GM23338 (cell line): Measurements from ENCODE around the gene ZNG1C. TPM values are rescaled to one million over a fixed set of nuclear protein-coding genes. Genes with fewer than 3 reads are reported as not detected.
"Not testable (repeated sequence)": the region's sequence is repeated elsewhere in the genome, so short reads cannot be mapped to it uniquely, and the experiment has no call there.

Experiments
- ATAC-seq: fragments of 200-7000 bp; cut with Tn5 transposase; 3 replicates; pipeline ENCODE4 v1.9.1; 2020
- DNase-seq: peaks from one replicate; pipeline ENCODE4 v3.0.0-alpha.2; 2015; ENCODE audit warnings: low spot score
- H2AFZ ChIP-seq: fragments of 200-600 bp; sonication (generic); 2 replicates; pipeline ENCODE4 v1.8.0; 2016; ENCODE audit warnings: antibody characterized with exemption, mild to moderate bottlenecking, moderate library complexity
- H3F3A ChIP-seq: fragments of 200-600 bp; sonication (generic); replicated peaks from 2 replicates; pipeline ENCODE4 v1.8.0; 2017; ENCODE audit warnings: antibody characterized with exemption, mixed run types, low read depth
- H3K27ac ChIP-seq: fragments of 200-600 bp; sonication (generic); 2 replicates; pipeline ENCODE4 v1.6.1; 2016; ENCODE audit warnings: low read depth
- H3K27me3 ChIP-seq: fragments of 200-600 bp; sonication (generic); 2 replicates; pipeline ENCODE4 v1.8.0; 2016; ENCODE audit warnings: mild to moderate bottlenecking, mixed run types, moderate library complexity; ENCODE audit not compliant: insufficient read depth
- H3K36me3 ChIP-seq: fragments of 200-600 bp; sonication (generic); 2 replicates; pipeline ENCODE4 v1.8.0; 2016; ENCODE audit warnings: mild to moderate bottlenecking; ENCODE audit not compliant: insufficient read depth
- H3K4me1 ChIP-seq: fragments of 200-600 bp; sonication (generic); 2 replicates; pipeline ENCODE4 v1.8.0; 2016; ENCODE audit warnings: mild to moderate bottlenecking, moderate library complexity; ENCODE audit not compliant: insufficient read depth
- H3K4me2 ChIP-seq: fragments of 200-600 bp; sonication (generic); 2 replicates; pipeline ENCODE4 v1.7.1; 2017; ENCODE audit warnings: mixed run types
- H3K4me3 ChIP-seq: fragments of 200-600 bp; sonication (generic); 2 replicates; pipeline ENCODE4 v1.6.1; 2016; ENCODE audit warnings: mixed run types
- H3K79me2 ChIP-seq: fragments of 200-600 bp; sonication (generic); replicated peaks from 2 replicates; pipeline ENCODE4 v1.8.0; 2017; ENCODE audit warnings: mild to moderate bottlenecking; ENCODE audit not compliant: insufficient read depth
- H3K9me2 ChIP-seq: fragments of 200-600 bp; sonication (generic); 2 replicates; pipeline ENCODE4 v1.8.0; 2017; ENCODE audit not compliant: insufficient read depth
- H4K20me1 ChIP-seq: fragments of 200-600 bp; sonication (generic); replicated peaks from 2 replicates; pipeline ENCODE4 v1.8.0; 2017; ENCODE audit warnings: mild to moderate bottlenecking; ENCODE audit not compliant: insufficient read depth
- H3K27ac Mint-ChIP-seq: 2 replicates; pipeline ENCODE4 v1.8.0; 2020; ENCODE audit warnings: inconsistent platforms, mild to moderate bottlenecking, moderate library complexity, mixed read lengths
- H3K27me3 Mint-ChIP-seq: 3 replicates; pipeline ENCODE4 v1.8.0; 2022; ENCODE audit warnings: low read depth, mild to moderate bottlenecking, moderate library complexity, mixed read lengths, inconsistent platforms; ENCODE audit not compliant: insufficient read depth, poor library complexity
- H3K36me3 Mint-ChIP-seq: 3 replicates; pipeline ENCODE4 v1.8.0; 2021; ENCODE audit warnings: low read depth, mild to moderate bottlenecking, inconsistent platforms, moderate library complexity, mixed read lengths
- H3K4me1 Mint-ChIP-seq: 3 replicates; pipeline ENCODE4 v1.8.0; 2020; ENCODE audit warnings: mild to moderate bottlenecking, inconsistent platforms, mixed read lengths
- H3K4me3 Mint-ChIP-seq: 3 replicates; pipeline ENCODE4 v1.8.0; 2021; ENCODE audit warnings: moderate library complexity, mild to moderate bottlenecking, inconsistent platforms, mixed read lengths
- H3K9me3 Mint-ChIP-seq: 3 replicates; pipeline ENCODE4 v1.8.0; 2020; ENCODE audit warnings: moderate library complexity, mild to moderate bottlenecking, inconsistent platforms, mixed read lengths
- polyA plus RNA-seq: library from polyadenylated mRNA; unstranded; fragments of >200 nt; fragmentation: Nextera tagmentation; extraction: Ambion mirVana; gene quantifications from 2 replicates; pipeline ENCODE4 v1.2.1, GENCODE V29; 2016
- total RNA-seq: library from RNA; depleted of rRNA; stranded (reverse); fragments of >200 nt; shearing (Covaris generic); gene quantifications from 2 replicates; pipeline ENCODE4 v1.2.3, GENCODE V29; 2014

The ZNG1C gene
- total and polyA plus RNA-seq, 2 experiments from 2014 or later = 23.4 to 49.5 TPM

- H3K27ac Mint-ChIP-seq = not testable (repeated sequence)
These were observed 69.4 kb downstream of the ZNG1C start for GRCh38 chr9:68311208-68311607.

GRCh38 chr9:68318209-68318608, 76.4 kb downstream of the ZNG1C start:
- H3K36me3 Mint-ChIP-seq, H2AFZ ChIP-seq, H3K4me1 Mint-ChIP-seq, ATAC-seq, H4K20me1 ChIP-seq, H3K27me3 Mint-ChIP-seq, H3K9me3 Mint-ChIP-seq, H3K4me3 Mint-ChIP-seq, H3F3A ChIP-seq, H3K4me1 ChIP-seq, H3K27me3 ChIP-seq, DNase-seq, H3K4me3 ChIP-seq, H3K9me2 ChIP-seq, H3K4me2 ChIP-seq, H3K36me3 ChIP-seq, H3K79me2 ChIP-seq, H3K27ac ChIP-seq, H3K27ac Mint-ChIP-seq: not testable (repeated sequence)

More at GRCh38 chr9:68311208-68311607, 69.4 kb downstream of the ZNG1C start:
- not testable (repeated sequence) for ATAC-seq, H4K20me1 ChIP-seq, H3K9me3 Mint-ChIP-seq, H3F3A ChIP-seq, H3K9me2 ChIP-seq, H3K36me3 Mint-ChIP-seq, H3K27me3 Mint-ChIP-seq, H3K27ac ChIP-seq, DNase-seq, H2AFZ ChIP-seq, H3K4me1 Mint-ChIP-seq, H3K79me2 ChIP-seq, H3K4me1 ChIP-seq, H3K4me3 Mint-ChIP-seq, H3K4me2 ChIP-seq, H3K4me3 ChIP-seq, H3K36me3 ChIP-seq
- peaks cover 19% of the 10 kb centered on the region for H3K27me3 ChIP-seq

- H3K27me3 Mint-ChIP-seq, H3K4me3 ChIP-seq, H3K27ac ChIP-seq, H3K9me2 ChIP-seq, H3K9me3 Mint-ChIP-seq, H3K4me2 ChIP-seq, DNase-seq, H3K4me1 ChIP-seq, H3K36me3 ChIP-seq, H4K20me1 ChIP-seq, H3K79me2 ChIP-seq, H3K36me3 Mint-ChIP-seq, ATAC-seq, H3K27ac Mint-ChIP-seq, H3K4me1 Mint-ChIP-seq, H2AFZ ChIP-seq, H3K4me3 Mint-ChIP-seq, H3F3A ChIP-seq: not testable (repeated sequence)
- peaks cover 15% of the 10 kb centered on the region for H3K27me3 ChIP-seq
These were observed 82.0 kb downstream of the ZNG1C start for GRCh38 chr9:68323749-68324148.

- H3K27me3 Mint-ChIP-seq, H2AFZ ChIP-seq, ATAC-seq, H3K27ac ChIP-seq, H3K9me2 ChIP-seq, H3K79me2 ChIP-seq, H3K9me3 Mint-ChIP-seq, H3F3A ChIP-seq, DNase-seq, H3K4me2 ChIP-seq, H3K4me1 Mint-ChIP-seq, H3K27ac Mint-ChIP-seq, H3K4me3 Mint-ChIP-seq, H3K4me1 ChIP-seq, H3K36me3 ChIP-seq, H3K4me3 ChIP-seq, H4K20me1 ChIP-seq, H3K36me3 Mint-ChIP-seq: not testable (repeated sequence)
- peaks cover 14% of the 10 kb centered on the region for H3K27me3 ChIP-seq
These were observed 82.7 kb downstream of the ZNG1C start for GRCh38 chr9:68324518-68324917.

- H3K4me1 Mint-ChIP-seq, H3K36me3 ChIP-seq, H2AFZ ChIP-seq, H3K27me3 ChIP-seq, H3K4me2 ChIP-seq, H3K9me3 Mint-ChIP-seq, H3K79me2 ChIP-seq, H3K27ac Mint-ChIP-seq, H3K36me3 Mint-ChIP-seq, H3K4me1 ChIP-seq, DNase-seq, H4K20me1 ChIP-seq, H3K27me3 Mint-ChIP-seq, H3K4me3 ChIP-seq, H3F3A ChIP-seq, H3K9me2 ChIP-seq, H3K27ac ChIP-seq, H3K4me3 Mint-ChIP-seq: not testable (repeated sequence)
- ATAC-seq = peak; percentile 80
These were observed 87.3 kb downstream of the ZNG1C start for GRCh38 chr9:68329106-68329505.

GRCh38 chr9:68330531-68331173, 88.9 kb downstream of the ZNG1C start:
- H3K36me3 ChIP-seq, H3F3A ChIP-seq, H3K4me2 ChIP-seq, ATAC-seq, H3K4me3 ChIP-seq, H3K27me3 Mint-ChIP-seq, H3K27ac ChIP-seq, H3K36me3 Mint-ChIP-seq, H3K9me3 Mint-ChIP-seq, H3K79me2 ChIP-seq, H3K9me2 ChIP-seq, H3K27ac Mint-ChIP-seq, H3K4me3 Mint-ChIP-seq, DNase-seq, H3K4me1 Mint-ChIP-seq, H2AFZ ChIP-seq, H3K4me1 ChIP-seq, H3K27me3 ChIP-seq, H4K20me1 ChIP-seq: not testable (repeated sequence)

- not testable (repeated sequence) for H3K9me2 ChIP-seq, H3K79me2 ChIP-seq, H3K27ac ChIP-seq, DNase-seq, H3K36me3 ChIP-seq, H3K4me2 ChIP-seq, H3K4me1 ChIP-seq, H3K9me3 Mint-ChIP-seq, ATAC-seq, H3K27me3 Mint-ChIP-seq, H3K4me3 Mint-ChIP-seq, H3K27me3 ChIP-seq, H3K27ac Mint-ChIP-seq, H3K4me3 ChIP-seq, H4K20me1 ChIP-seq, H3F3A ChIP-seq, H3K36me3 Mint-ChIP-seq, H2AFZ ChIP-seq, H3K4me1 Mint-ChIP-seq
These were observed 90.3 kb downstream of the ZNG1C start for GRCh38 chr9:68332122-68332521.
